ENCODE data around the gene MTRF1.

GRCh38 chr13:41224113-41225110 lies 39.0 kb downstream of the MTRF1 start:
- TF ChIP-seq POLR2A (IDR thresholded peaks at IDR 0.05) (no peak), CTCF (IDR thresholded peaks at IDR 0.05) (no peak)

Measured in right lobe of liver (tissue), 4 donors.